ENCODE measurements around the gene AGBL4.

DNA sequence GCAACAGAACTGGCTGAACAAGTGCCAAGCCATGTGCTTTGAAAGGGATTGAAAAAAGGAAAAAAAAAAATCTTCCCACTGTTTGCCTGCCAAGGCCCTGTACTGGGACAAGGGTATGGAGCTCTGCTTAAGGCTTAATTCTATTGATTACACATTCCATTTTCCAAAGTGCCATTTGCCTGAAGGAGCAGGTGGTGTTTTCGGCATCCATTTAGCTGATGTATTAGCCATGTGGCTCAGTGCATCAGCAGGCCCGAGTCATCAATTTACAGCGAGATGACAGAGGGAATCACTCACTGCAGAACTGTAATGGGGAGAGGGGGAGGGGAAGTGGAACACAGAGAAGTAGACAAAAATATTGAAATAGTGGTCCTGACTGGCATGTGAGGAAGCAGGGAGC, 1102.9 kb downstream of the AGBL4 start:
- TF ChIP-seq, protein P1, sequence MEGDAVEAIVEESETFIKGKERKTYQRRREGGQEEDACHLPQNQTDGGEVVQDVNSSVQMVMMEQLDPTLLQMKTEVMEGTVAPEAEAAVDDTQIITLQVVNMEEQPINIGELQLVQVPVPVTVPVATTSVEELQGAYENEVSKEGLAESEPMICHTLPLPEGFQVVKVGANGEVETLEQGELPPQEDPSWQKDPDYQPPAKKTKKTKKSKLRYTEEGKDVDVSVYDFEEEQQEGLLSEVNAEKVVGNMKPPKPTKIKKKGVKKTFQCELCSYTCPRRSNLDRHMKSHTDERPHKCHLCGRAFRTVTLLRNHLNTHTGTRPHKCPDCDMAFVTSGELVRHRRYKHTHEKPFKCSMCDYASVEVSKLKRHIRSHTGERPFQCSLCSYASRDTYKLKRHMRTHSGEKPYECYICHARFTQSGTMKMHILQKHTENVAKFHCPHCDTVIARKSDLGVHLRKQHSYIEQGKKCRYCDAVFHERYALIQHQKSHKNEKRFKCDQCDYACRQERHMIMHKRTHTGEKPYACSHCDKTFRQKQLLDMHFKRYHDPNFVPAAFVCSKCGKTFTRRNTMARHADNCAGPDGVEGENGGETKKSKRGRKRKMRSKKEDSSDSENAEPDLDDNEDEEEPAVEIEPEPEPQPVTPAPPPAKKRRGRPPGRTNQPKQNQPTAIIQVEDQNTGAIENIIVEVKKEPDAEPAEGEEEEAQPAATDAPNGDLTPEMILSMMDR (IDR thresholded peaks at IDR 0.05 in 8 of 11, conservative IDR thresholded peaks at IDR 0.05 in 3 of 11) = no peak
- TF ChIP-seq POLR2A (IDR thresholded peaks at IDR 0.05) = no peak
- TF ChIP-seq POLR2AphosphoS5 (IDR thresholded peaks at IDR 0.05) = no peak
